HepG2 (cell line): ENCODE data around the gene PDLIM5. TPM values are rescaled to one million over a fixed set of nuclear protein-coding genes. Genes with fewer than 3 reads are reported as not detected.

Experiments
- ATAC-seq: fragments of 200-7000 bp; cut with Tn5 transposase; 3 replicates; pipeline ENCODE4 v1.9.1; 2020; ENCODE audit warnings: mild to moderate bottlenecking, moderate library complexity
- BruUV-seq: library from RNA; stranded (reverse); fragments of 400-500 nt; replicated peaks from 2 replicates; lab custom pipeline; 2021; lab: Mats Ljungman, UMichigan
- CTCF ChIA-PET: fragments of 300-600 bp; formaldehyde crosslinking; extraction: SDS; loops from one replicate; lab custom pipeline; 2021; ENCODE audit warnings: low total read pairs, inconsistent platforms, low intra/inter-chr PET ratio; lab: Yijun Ruan, JAX
- POLR2A ChIA-PET: fragments of 350-600 bp; sonication (Branson Sonifier 250); formaldehyde crosslinking; loops from one replicate; lab custom pipeline; 2020; ENCODE audit warnings: antibody characterized with exemption, inconsistent platforms; lab: Yijun Ruan, JAX
- DNase-seq: peaks from one replicate; pipeline ENCODE4 v3.0.0-alpha.2; 2015; ENCODE audit warnings: low spot score
- FAIRE-seq: peaks from 3 replicates; lab custom pipeline; 2011; peaks lifted over from hg19 to GRCh38; lab: Jason Lieb, UNC
- H2AFZ ChIP-seq: one replicate; pipeline ENCODE4 v1.6.1; 2011; ENCODE audit warnings: low read length, inconsistent platforms
- H3K27ac ChIP-seq: fragments of 300-600 bp; 3 replicates; pipeline ENCODE4 v1.8.0; 2011; ENCODE audit warnings: mixed run types, mild to moderate bottlenecking, mixed read lengths, low read length, inconsistent platforms; ENCODE audit not compliant: insufficient read depth; ENCODE audit errors: extremely low read length
- H3K27me3 ChIP-seq, 2 experiments: fragments of 200-600 bp in 1 of 2; 2 replicates in 1 of 2; 3 replicates in 1 of 2; pipeline versions ENCODE4 v1.6.0 to v1.8.0; 2011; ENCODE audit warnings: low read length in 2 of 2, mild to moderate bottlenecking in 2 of 2, moderate library complexity in 2 of 2, inconsistent platforms in 1 of 2; ENCODE audit not compliant: insufficient read depth in 2 of 2, control insufficient read depth in 1 of 2
- H3K36me3 ChIP-seq, 2 experiments: fragments of 200-600 bp in 1 of 2; replicated peaks in 1 of 2; 2 replicates in 1 of 2; 3 replicates in 1 of 2; pipeline versions ENCODE4 v1.5.1 to v1.8.0; 2011; ENCODE audit warnings: low read length in 2 of 2, inconsistent platforms in 1 of 2; ENCODE audit not compliant: insufficient read depth in 2 of 2, control insufficient read depth in 1 of 2
- H3K4me1 ChIP-seq: 2 replicates; pipeline ENCODE4 v1.5.1; 2012; ENCODE audit warnings: low read length, inconsistent platforms; ENCODE audit not compliant: insufficient read depth
- H3K4me2 ChIP-seq: 2 replicates; pipeline ENCODE4 v1.6.0; 2011; ENCODE audit warnings: low read depth, low read length, inconsistent platforms
- H3K4me3 ChIP-seq, 3 experiments: fragments of 200-600 bp in 1 of 3; sonication (generic), shearing (Covaris generic) in 1 of 3; replicated peaks in 1 of 3; 2 replicates each; pipeline ENCODE4 v1.5.1; 2011 to 2016; ENCODE audit warnings: low read length in 3 of 3, inconsistent platforms in 2 of 3, low read depth in 2 of 3, mild to moderate bottlenecking in 2 of 3, control low read depth in 1 of 3, mixed read lengths in 1 of 3; ENCODE audit not compliant: insufficient read depth in 1 of 3
- H3K79me2 ChIP-seq: one replicate; pipeline ENCODE4 v1.6.1; 2011; ENCODE audit warnings: low read length, inconsistent platforms; ENCODE audit not compliant: insufficient read depth
- H3K9ac ChIP-seq: 2 replicates; pipeline ENCODE4 v1.6.0; 2011; ENCODE audit warnings: mild to moderate bottlenecking, low read depth, low read length, inconsistent platforms; ENCODE audit not compliant: insufficient read depth
- H3K9me3 ChIP-seq: 2 replicates; pipeline ENCODE4 v1.5.1; 2012; ENCODE audit warnings: mild to moderate bottlenecking, low read length
- H4K20me1 ChIP-seq: 2 replicates; pipeline ENCODE4 v1.6.0; 2011; ENCODE audit warnings: inconsistent platforms, mild to moderate bottlenecking, low read length, moderate library complexity; ENCODE audit not compliant: insufficient read depth
- ARID5B ChIP-seq: IDR thresholded peaks from 2 replicates; pipeline ENCODE4 v1.4.0; 2020; ENCODE audit warnings: mild to moderate bottlenecking, missing genetic modification reagents
- CEBPB ChIP-seq: IDR thresholded peaks from 2 replicates; pipeline ENCODE4 v1.6.1; 2011; ENCODE audit warnings: low read depth, low read length, improper control_type of control experiment, borderline replicate concordance
- CEBPG ChIP-seq: IDR thresholded peaks from 2 replicates; pipeline ENCODE4 v1.6.1; 2016
- FOXK2 ChIP-seq: fragments of 450-650 bp; IDR thresholded peaks from 2 replicates; pipeline ENCODE4 v1.6.1; 2016
- GTF2F1 ChIP-seq: fragments of 150-350 bp; IDR thresholded peaks from 2 replicates; pipeline ENCODE4 v1.6.1; 2014; ENCODE audit warnings: low read length
- HNF4A ChIP-seq: sonication (generic); formaldehyde crosslinking; IDR thresholded peaks from 2 replicates; pipeline ENCODE4 v1.4.0; 2020; ENCODE audit warnings: missing genetic modification reagents
- HNF4G ChIP-seq, 2 experiments: sonication (generic) in 1 of 2; formaldehyde crosslinking in 1 of 2; IDR thresholded peaks; 2 replicates each; pipeline versions ENCODE4 v1.4.0 to v1.6.1; 2011 to 2020; ENCODE audit warnings: borderline replicate concordance in 2 of 2, low read depth in 2 of 2, mild to moderate bottlenecking in 2 of 2, low read length in 1 of 2, missing genetic modification reagents in 1 of 2, moderate library complexity in 1 of 2
- IRX3 ChIP-seq: sonication (generic); formaldehyde crosslinking; IDR thresholded peaks from 2 replicates; pipeline ENCODE4 v1.8.1; 2023; ENCODE audit warnings: mild to moderate bottlenecking, low read depth, missing genetic modification reagents, borderline replicate concordance
- MAFG ChIP-seq: sonication (generic); formaldehyde crosslinking; IDR thresholded peaks from 2 replicates; pipeline ENCODE4 v1.5.1; 2020; ENCODE audit warnings: mild to moderate bottlenecking, missing genetic modification reagents
- POGZ ChIP-seq: sonication (generic); formaldehyde crosslinking; IDR thresholded peaks from 2 replicates; pipeline ENCODE4 v1.4.0; 2020; ENCODE audit warnings: mild to moderate bottlenecking, missing genetic modification reagents
- SP2 ChIP-seq: sonication (generic); formaldehyde crosslinking; IDR thresholded peaks from 2 replicates; pipeline ENCODE4 v1.5.1; 2020; ENCODE audit warnings: mild to moderate bottlenecking, missing genetic modification reagents
- ZBTB38 ChIP-seq: sonication (generic); formaldehyde crosslinking; IDR thresholded peaks from 2 replicates; pipeline ENCODE4 v1.5.1; 2020; ENCODE audit warnings: mild to moderate bottlenecking, missing genetic modification reagents
- ZFP41 ChIP-seq: sonication (generic); formaldehyde crosslinking; IDR thresholded peaks from 2 replicates; pipeline ENCODE4 v1.4.0; 2020; ENCODE audit warnings: mild to moderate bottlenecking, missing genetic modification reagents, borderline replicate concordance
- ZMYM4 ChIP-seq: sonication (generic); formaldehyde crosslinking; IDR thresholded peaks from 2 replicates; pipeline ENCODE4 v1.8.1; 2023; ENCODE audit warnings: mild to moderate bottlenecking, missing genetic modification reagents
- ZNF256 ChIP-seq: sonication (generic); formaldehyde crosslinking; conservative IDR thresholded peaks from 2 replicates; pipeline ENCODE4 v1.4.0; 2020; ENCODE audit warnings: missing genetic modification reagents
- ZNF292 ChIP-seq: sonication (generic); formaldehyde crosslinking; IDR thresholded peaks from 2 replicates; pipeline ENCODE4 v1.8.1; 2022; ENCODE audit warnings: mild to moderate bottlenecking, low read depth, missing genetic modification reagents, borderline replicate concordance
- ZNF703 ChIP-seq: sonication (generic); formaldehyde crosslinking; IDR thresholded peaks from 2 replicates; pipeline ENCODE4 v1.5.1; 2020; ENCODE audit warnings: missing genetic modification reagents, mild to moderate bottlenecking, moderate library complexity, borderline replicate concordance
- ZNF747 ChIP-seq: sonication (generic); formaldehyde crosslinking; IDR thresholded peaks from 2 replicates; pipeline ENCODE4 v1.8.1; 2023; ENCODE audit warnings: missing genetic modification reagents, mild to moderate bottlenecking, borderline replicate concordance
- WGBS: methylation state at CpG from one replicate; pipeline ENCODE4 v1.1.6; 2017; ENCODE audit warnings: low lambda C conversion rate; 5-methylcytosine and 5-hydroxymethylcytosine counted together
- in situ Hi-C: cut with HindIII; loops from 2 replicates; pipeline ENCODE4 v1.10.0; 2017; ENCODE audit warnings: low pct_unique_long_range_greater_than_20kb; ENCODE audit not compliant: extremely low pct_ligation_motif_present
- intact Hi-C: fragments of 100-400 bp; cut with micrococcal nuclease; formaldehyde crosslinking; loops from one replicate; pipeline ENCODE4 v1.10.0; 2022; ENCODE audit not compliant: unreplicated experiment
- polyA plus RNA-seq, 8 experiments: library from polyadenylated mRNA; depleted of rRNA in 3 of 8; stranded (reverse) in 7 of 8; unstranded in 1 of 8; fragments of >200 nt; fragmentation: Illumina TruSeq in 4 of 8; extraction: Trizol in 4 of 8; gene quantifications; 2 replicates each; pipeline versions ENCODE4 v1.2.1 to v1.2.3, GENCODE V29; 2011 to 2016; ENCODE audit warnings: low read depth in 4 of 8, missing spikeins in 1 of 8, mixed read lengths in 1 of 8; ENCODE audit not compliant: insufficient read depth in 1 of 8
- total RNA-seq, 5 experiments: library from RNA; depleted of rRNA; stranded (reverse); fragments of >200 nt; fragmentation: Illumina TruSeq; extraction: Trizol; gene quantifications; 2 replicates each; pipeline ENCODE4 v1.2.3, GENCODE V29; 2016; ENCODE audit warnings: low read depth in 1 of 5

The PDLIM5 gene
- total and polyA plus RNA-seq, 2 of the 13 experiments (the other 11 are each of a cell fraction or from before 2014, with no cell fraction given) = 52.8 to 119 TPM

- BruUV-seq = no TSS peak
- peak; percentile 37 for FAIRE-seq
- no peak for TF ChIP-seq ZBTB38
- no peak for TF ChIP-seq SP2 (CRISPR knock-in tag)
- TF ChIP-seq POGZ (CRISPR knock-in tag) = 0 out of 2 replicates have a peak, but pooled peaks have one; percentile 27
- peak; percentile 54 for TF ChIP-seq HNF4G (IDR thresholded peaks at IDR 0.05; ENCODE audit: borderline replicate concordance, low read depth, low read length)
- no peak for TF ChIP-seq HNF4G (CRISPR knock-in tag; IDR thresholded peaks at IDR 0.05; ENCODE audit: borderline replicate concordance, low read depth)
- TF ChIP-seq HNF4A (CRISPR knock-in tag) = peak; percentile 69
- TF ChIP-seq CEBPG (CRISPR knock-in tag) = peak; percentile 70
- no peak for TF ChIP-seq ZNF703 (CRISPR knock-in tag)
- TF ChIP-seq ZNF292 (CRISPR knock-in tag) = 0 out of 2 replicates have a peak, but pooled peaks have one; percentile 33
- TF ChIP-seq FOXK2 = no peak
- no peak for TF ChIP-seq MAFG (CRISPR knock-in tag)
- 0 out of 2 replicates have a peak, but pooled peaks have one; percentile 39 for TF ChIP-seq ARID5B (CRISPR knock-in tag)
- TF ChIP-seq IRX3 (CRISPR knock-in tag) = no peak
- TF ChIP-seq ZFP41 (CRISPR knock-in tag) = no peak
- no peak for TF ChIP-seq ZNF747 (CRISPR knock-in tag)
- TF ChIP-seq ZMYM4 (CRISPR knock-in tag) = no peak
- no peak for TF ChIP-seq GTF2F1
- no peak for TF ChIP-seq ZNF256
- peak; percentile 53; the same call in 1 of the 2 replicates for TF ChIP-seq CEBPB
- TF ChIP-seq, all 625 proteins: peak for 7
- Histone ChIP-seq H3K27me3 (no peaks in the 10 kb centered on the region), H3K9ac (no peak overlapping the region), H3K4me1 (peaks cover 38% of the 10 kb centered on the region), H3K4me2 (0 out of 2 replicates have a peak overlapping the region, but pooled peaks have one; percentile 4), H2AFZ (no peak overlapping the region), H3K27ac (peak overlapping the region; percentile 9), H3K36me3 (no peaks in the 10 kb centered on the region; a peak in 1 of 5 replicates), H3K79me2 (peaks cover 22% of the 10 kb centered on the region), H4K20me1 (0 out of 2 replicates have a peak, but pooled peaks cover 6% of the 10 kb centered on the region), H3K9me3 (no peaks in the 10 kb centered on the region), H3K4me3 (no peak overlapping the region)
- DNase-seq (peak; percentile 23), ATAC-seq (peak; percentile 81)
- WGBS = 40% methylated on average over 1 of the region's 1 CpG
- in situ Hi-C loops = no loop called here
- intact Hi-C loops = loop anchor here (5.0 kb wide), 1 partner anchor 55 kb away; the partner anchor contains the start of gene PDLIM5
- POLR2A ChIA-PET = no interaction called here
- CTCF ChIA-PET = no interaction called here
Measured at GRCh38 chr4:94507708-94508107, 56.0 kb downstream of the PDLIM5 start.
